Stimulated activated naive CD8-positive, alpha-beta T cell treated with anti-CD3 and anti-CD28 coated beads, Interleukin-15, Interleukin-2, amounts not matched to agents 100 ng/mL and 50 ng/mL, for 24 hours (primary cell): ENCODE data around the gene KPNA5.
A peak's percentile ranks its signal among the peaks of the same experiment; 100 is the strongest.
"Not testable (repeated sequence)": the region's sequence is repeated elsewhere in the genome, so short reads cannot be mapped to it uniquely, and the experiment has no call there.

Experiments
- H3K27ac Mint-ChIP-seq: one replicate; pipeline ENCODE4 v1.8.0; 2021; ENCODE audit warnings: mild to moderate bottlenecking, mixed read lengths
- H3K27me3 Mint-ChIP-seq: one replicate; pipeline ENCODE4 v1.8.0; 2021; ENCODE audit warnings: mixed read lengths
- H3K36me3 Mint-ChIP-seq: one replicate; pipeline ENCODE4 v1.8.0; 2021; ENCODE audit warnings: low read depth, mixed read lengths
- H3K4me1 Mint-ChIP-seq: one replicate; pipeline ENCODE4 v1.8.0; 2021; ENCODE audit warnings: low read depth, mixed read lengths
- H3K4me3 Mint-ChIP-seq: one replicate; pipeline ENCODE4 v1.8.0; 2021; ENCODE audit warnings: mild to moderate bottlenecking, mixed read lengths
- H3K9me3 Mint-ChIP-seq: one replicate; pipeline ENCODE4 v1.8.0; 2021; ENCODE audit warnings: mixed read lengths

The KPNA5 gene

GRCh38 chr6:116685437-116685993 is 4.5 kb downstream of the KPNA5 start:
- Mint-ChIP-seq H3K27me3 (no peaks in the 10 kb centered on the region), H3K36me3 (peaks cover 39% of the 10 kb centered on the region), H3K27ac (peak overlapping the region; percentile 21), H3K4me1 (peaks cover 56% of the 10 kb centered on the region), H3K9me3 (no peaks in the 10 kb centered on the region), H3K4me3 (no peak overlapping the region)

- not testable (repeated sequence) for H3K4me3 Mint-ChIP-seq, H3K9me3 Mint-ChIP-seq, H3K27me3 Mint-ChIP-seq, H3K27ac Mint-ChIP-seq
- Mint-ChIP-seq H3K36me3 (peaks cover 44% of the 10 kb centered on the region), H3K4me1 (peaks cover 54% of the 10 kb centered on the region)
These were observed 5.6 kb downstream of the KPNA5 start for GRCh38 chr6:116686475-116687101.

- peaks cover 49% of the 10 kb centered on the region for H3K4me1 Mint-ChIP-seq
- no peak overlapping the region for H3K27ac Mint-ChIP-seq
- H3K27me3 Mint-ChIP-seq, result no peaks in the 10 kb centered on the region
- H3K36me3 Mint-ChIP-seq, result peaks cover 48% of the 10 kb centered on the region
- H3K4me3 Mint-ChIP-seq, result no peak overlapping the region
- H3K9me3 Mint-ChIP-seq, result no peaks in the 10 kb centered on the region
These were observed 10.1 kb downstream of the KPNA5 start for GRCh38 chr6:116691154-116691553.

- not testable (repeated sequence) for H3K27me3 Mint-ChIP-seq, H3K9me3 Mint-ChIP-seq, H3K4me3 Mint-ChIP-seq, H3K27ac Mint-ChIP-seq
- Mint-ChIP-seq H3K4me1 (peaks cover 44% of the 10 kb centered on the region), H3K36me3 (peaks cover 48% of the 10 kb centered on the region)
These were observed 11.9 kb downstream of the KPNA5 start for GRCh38 chr6:116692873-116693272.

GRCh38 chr6:116693275-116693674 is 12.3 kb downstream of the KPNA5 start:
- H3K27ac Mint-ChIP-seq, result not testable (repeated sequence)
- peaks cover 42% of the 10 kb centered on the region for H3K4me1 Mint-ChIP-seq
- peaks cover 51% of the 10 kb centered on the region for H3K36me3 Mint-ChIP-seq

GRCh38 chr6:116695401-116695800 is 14.4 kb downstream of the KPNA5 start:
- H3K27me3 Mint-ChIP-seq, result no peaks in the 10 kb centered on the region
- peaks cover 50% of the 10 kb centered on the region for H3K36me3 Mint-ChIP-seq
- H3K9me3 Mint-ChIP-seq, result no peaks in the 10 kb centered on the region
- H3K4me1 Mint-ChIP-seq, result peaks cover 35% of the 10 kb centered on the region
- no peak overlapping the region for H3K27ac Mint-ChIP-seq
- H3K4me3 Mint-ChIP-seq, result no peak overlapping the region

More at GRCh38 chr6:116693275-116693674, 12.3 kb downstream of the KPNA5 start:
- not testable (repeated sequence) for H3K27me3 Mint-ChIP-seq, H3K9me3 Mint-ChIP-seq, H3K4me3 Mint-ChIP-seq

GRCh38 chr6:116697480-116697879 is 16.5 kb downstream of the KPNA5 start:
- Mint-ChIP-seq H3K27ac (peak overlapping the region; percentile 1), H3K9me3 (no peaks in the 10 kb centered on the region), H3K4me1 (peaks cover 35% of the 10 kb centered on the region), H3K27me3 (no peaks in the 10 kb centered on the region), H3K4me3 (no peak overlapping the region), H3K36me3 (peaks cover 49% of the 10 kb centered on the region)

- peaks cover 56% of the 10 kb centered on the region for H3K36me3 Mint-ChIP-seq
- not testable (repeated sequence) for H3K27me3 Mint-ChIP-seq, H3K9me3 Mint-ChIP-seq, H3K27ac Mint-ChIP-seq, H3K4me1 Mint-ChIP-seq, H3K4me3 Mint-ChIP-seq
These were observed 22.9 kb downstream of the KPNA5 start for GRCh38 chr6:116703888-116704287.

- Mint-ChIP-seq H3K36me3 (peaks cover 51% of the 10 kb centered on the region), H3K4me3 (no peak overlapping the region), H3K27me3 (no peaks in the 10 kb centered on the region), H3K27ac (no peak overlapping the region), H3K9me3 (no peaks in the 10 kb centered on the region), H3K4me1 (no peaks in the 10 kb centered on the region)
These were observed 24.9 kb downstream of the KPNA5 start for GRCh38 chr6:116705917-116706316.

- H3K27me3 Mint-ChIP-seq, result no peaks in the 10 kb centered on the region
- H3K27ac Mint-ChIP-seq, result no peak overlapping the region
- H3K4me3 Mint-ChIP-seq, result no peak overlapping the region
- no peaks in the 10 kb centered on the region for H3K9me3 Mint-ChIP-seq
- H3K36me3 Mint-ChIP-seq, result peaks cover 65% of the 10 kb centered on the region
- H3K4me1 Mint-ChIP-seq, result peaks cover 12% of the 10 kb centered on the region
These were observed 33.3 kb downstream of the KPNA5 start for GRCh38 chr6:116714296-116714695.

GRCh38 chr6:116714761-116715160 is 33.8 kb downstream of the KPNA5 start:
- H3K36me3 Mint-ChIP-seq, result peaks cover 70% of the 10 kb centered on the region
- no peaks in the 10 kb centered on the region for H3K9me3 Mint-ChIP-seq
- H3K4me3 Mint-ChIP-seq, result no peak overlapping the region
- peaks cover 12% of the 10 kb centered on the region for H3K4me1 Mint-ChIP-seq
- no peak overlapping the region for H3K27ac Mint-ChIP-seq
- no peaks in the 10 kb centered on the region for H3K27me3 Mint-ChIP-seq

GRCh38 chr6:116726947-116727346 is 45.9 kb downstream of the KPNA5 start:
- no peak overlapping the region for H3K27ac Mint-ChIP-seq
- H3K36me3 Mint-ChIP-seq, result peaks cover 69% of the 10 kb centered on the region
- no peak overlapping the region for H3K4me3 Mint-ChIP-seq
- H3K4me1 Mint-ChIP-seq, result no peaks in the 10 kb centered on the region
- no peaks in the 10 kb centered on the region for H3K27me3 Mint-ChIP-seq
- H3K9me3 Mint-ChIP-seq, result no peaks in the 10 kb centered on the region

GRCh38 chr6:116730513-116730912 is 49.5 kb downstream of the KPNA5 start:
- Mint-ChIP-seq H3K27me3 (no peaks in the 10 kb centered on the region), H3K36me3 (peaks cover 64% of the 10 kb centered on the region), H3K4me3 (no peak overlapping the region), H3K9me3 (peaks cover 3% of the 10 kb centered on the region), H3K4me1 (no peaks in the 10 kb centered on the region), H3K27ac (no peak overlapping the region)

- H3K9me3 Mint-ChIP-seq, result peaks cover 33% of the 10 kb centered on the region
- H3K4me1 Mint-ChIP-seq, result no peaks in the 10 kb centered on the region
- H3K27ac Mint-ChIP-seq, result no peak overlapping the region
- H3K27me3 Mint-ChIP-seq, result no peaks in the 10 kb centered on the region
- peaks cover 46% of the 10 kb centered on the region for H3K36me3 Mint-ChIP-seq
- H3K4me3 Mint-ChIP-seq, result no peak overlapping the region
These were observed 56.0 kb downstream of the KPNA5 start for GRCh38 chr6:116737004-116737403.

GRCh38 chr6:116740486-116740885 is 59.5 kb downstream of the KPNA5 start:
- H3K27ac Mint-ChIP-seq, H3K4me3 Mint-ChIP-seq, H3K4me1 Mint-ChIP-seq, H3K27me3 Mint-ChIP-seq: not testable (repeated sequence)
- Mint-ChIP-seq H3K36me3 (peaks cover 26% of the 10 kb centered on the region), H3K9me3 (peaks cover 46% of the 10 kb centered on the region)

GRCh38 chr6:116741571-116741970 is 60.6 kb downstream of the KPNA5 start:
- Mint-ChIP-seq H3K27me3 (no peaks in the 10 kb centered on the region), H3K36me3 (peaks cover 15% of the 10 kb centered on the region), H3K9me3 (peaks cover 39% of the 10 kb centered on the region), H3K27ac (no peak overlapping the region), H3K4me3 (no peak overlapping the region), H3K4me1 (no peaks in the 10 kb centered on the region)
